ENCODE measurements around the gene ARHGAP42. TPM values are rescaled to one million over a fixed set of nuclear protein-coding genes. Genes with fewer than 3 reads are reported as not detected.
A peak's percentile ranks its signal among the peaks of the same experiment; 100 is the strongest.

The ARHGAP42 gene
- total RNA-seq, 1 donor = 1.6 TPM

- DNase-seq (ENCODE audit: low read depth in 2 of 3, low spot score in 2 of 3) = no peak
Observed at GRCh38 chr11:100680070-100680469, 7.0 kb upstream of the ARHGAP42 start.

- peak in 2 of 3 donors; percentile 66 to 89 for DNase-seq (ENCODE audit: low read depth in 2 of 3, low spot score in 2 of 3)
Observed at GRCh38 chr11:100681064-100681502, 6.0 kb upstream of the ARHGAP42 start.

- DNase-seq (ENCODE audit: low read depth in 2 of 3, low spot score in 2 of 3) = peak in 1 of 3 donors; percentile 12
Observed at GRCh38 chr11:100682247-100682969, 4.7 kb upstream of the ARHGAP42 start.

GRCh38 chr11:100683126-100683525 lies 4.0 kb upstream of the ARHGAP42 start:
- no peak for DNase-seq (ENCODE audit: low read depth in 2 of 3, low spot score in 2 of 3)

- DNase-seq (ENCODE audit: low read depth in 2 of 3, low spot score in 2 of 3) = no peak
Observed at GRCh38 chr11:100684101-100685065, 2.7 kb upstream of the ARHGAP42 start.

GRCh38 chr11:100686476-100687053 lies 523 bp upstream of the ARHGAP42 start:
- no peak for DNase-seq (ENCODE audit: low read depth in 2 of 3, low spot score in 2 of 3)

- peak in 2 of 3 donors; percentile 49 to 69 for DNase-seq (ENCODE audit: low read depth in 2 of 3, low spot score in 2 of 3)
Observed at GRCh38 chr11:100687630-100688395, 725 bp downstream of the ARHGAP42 start.

GRCh38 chr11:100689141-100689540 lies 2.1 kb downstream of the ARHGAP42 start:
- DNase-seq (ENCODE audit: low read depth in 2 of 3, low spot score in 2 of 3) = no peak

GRCh38 chr11:100691896-100692653 lies 5.0 kb downstream of the ARHGAP42 start:
- DNase-seq (ENCODE audit: low read depth in 2 of 3, low spot score in 2 of 3) = no peak

GRCh38 chr11:100695911-100696310 lies 8.8 kb downstream of the ARHGAP42 start:
- DNase-seq (ENCODE audit: low read depth in 2 of 3, low spot score in 2 of 3) = no peak

GRCh38 chr11:100703139-100703538 lies 16.1 kb downstream of the ARHGAP42 start:
- no peak for DNase-seq (ENCODE audit: low read depth in 2 of 3, low spot score in 2 of 3)

- no peak for DNase-seq (ENCODE audit: low read depth in 2 of 3, low spot score in 2 of 3)
Observed at GRCh38 chr11:100703801-100704575, 16.9 kb downstream of the ARHGAP42 start.

- DNase-seq (ENCODE audit: low read depth in 2 of 3, low spot score in 2 of 3) = no peak
Observed at GRCh38 chr11:100705447-100705846, 18.4 kb downstream of the ARHGAP42 start.

GRCh38 chr11:100706179-100706578 lies 19.1 kb downstream of the ARHGAP42 start:
- no peak for DNase-seq (ENCODE audit: low read depth in 2 of 3, low spot score in 2 of 3)

GRCh38 chr11:100709233-100709957 lies 22.3 kb downstream of the ARHGAP42 start:
- DNase-seq (ENCODE audit: low read depth in 2 of 3, low spot score in 2 of 3) = no peak

- DNase-seq (ENCODE audit: low read depth in 2 of 3, low spot score in 2 of 3) = no peak
Observed at GRCh38 chr11:100711984-100712383, 24.9 kb downstream of the ARHGAP42 start.

GRCh38 chr11:100712583-100712982 lies 25.5 kb downstream of the ARHGAP42 start:
- DNase-seq (ENCODE audit: low read depth in 2 of 3, low spot score in 2 of 3) = no peak

- DNase-seq (ENCODE audit: low read depth in 2 of 3, low spot score in 2 of 3) = no peak
Observed at GRCh38 chr11:100715165-100715761, 28.2 kb downstream of the ARHGAP42 start.
